H1 (cell line): ENCODE data around the gene ANKRD13B. TPM values are rescaled to one million over a fixed set of nuclear protein-coding genes. Genes with fewer than 3 reads are reported as not detected.

Experiments
- ASH2L ChIP-seq: fragments of 200-600, 300-600 bp; sonication (generic); IDR thresholded peaks from one replicate; pipeline ENCODE4 v1.7.1; 2017; ENCODE audit warnings: low read length
- CBX5 ChIP-seq: fragments of 300-800, 300-1000 bp; sonication (generic); IDR thresholded peaks from 2 replicates; pipeline ENCODE4 v1.7.1; 2016; ENCODE audit warnings: antibody characterized with exemption, low read length, low read depth
- CBX8 ChIP-seq: fragments of 300-800, 300-1000 bp; sonication (generic); IDR thresholded peaks from 2 replicates; pipeline ENCODE4 v1.7.1; 2016; ENCODE audit warnings: low read depth, low read length, borderline replicate concordance
- JUN ChIP-seq: IDR thresholded peaks from 2 replicates; pipeline ENCODE4 v1.6.1; 2011; ENCODE audit warnings: low read depth, mild to moderate bottlenecking, improper control_type of control experiment, low read length
- RFX5 ChIP-seq: IDR thresholded peaks from 2 replicates; pipeline ENCODE4 v1.6.1; 2011; ENCODE audit warnings: low read depth, low read length, improper control_type of control experiment, borderline replicate concordance
- RNF2 ChIP-seq: fragments of 200-900, 300-1000 bp; sonication (generic); IDR thresholded peaks from 2 replicates; pipeline ENCODE4 v1.7.1; 2016; ENCODE audit warnings: borderline replicate concordance, low read depth, mild to moderate bottlenecking, antibody characterized with exemption, low read length; ENCODE audit not compliant: poor library complexity, severe bottlenecking; ENCODE audit errors: missing control alignments
- RXRA ChIP-seq: IDR thresholded peaks from 2 replicates; pipeline ENCODE4 v1.6.1; 2011; ENCODE audit warnings: low read depth, mild to moderate bottlenecking, low read length, moderate library complexity; ENCODE audit not compliant: insufficient read depth
- SIRT6 ChIP-seq: IDR thresholded peaks from one replicate; pipeline ENCODE4 v1.7.1; 2012; ENCODE audit warnings: low read length, inconsistent platforms
- SIX5 ChIP-seq: IDR thresholded peaks from 2 replicates; pipeline ENCODE4 v1.6.1; 2011; ENCODE audit warnings: mild to moderate bottlenecking, low read depth, low read length
- SP4 ChIP-seq: IDR thresholded peaks from 2 replicates; pipeline ENCODE4 v1.6.1; 2012; ENCODE audit warnings: low read length, inconsistent platforms
- TAF7 ChIP-seq: optimal IDR thresholded peaks from 2 replicates; pipeline ENCODE3; 2011; ENCODE audit warnings: low read depth, mild to moderate bottlenecking, inconsistent platforms, low read length, moderate library complexity, borderline replicate concordance
- YY1 ChIP-seq: IDR thresholded peaks from 2 replicates; pipeline ENCODE4 v1.6.1; 2011; ENCODE audit warnings: low read depth, mild to moderate bottlenecking, low read length
- polyA plus RNA-seq, 7 experiments: library from polyadenylated mRNA; depleted of rRNA in 3 of 7; stranded (reverse) in 5 of 7; unstranded in 2 of 7; fragments of >200 nt in 5 of 7; fragments of 200-250 nt in 2 of 7; gene quantifications; 1 replicate in 5 of 7; 2 replicates in 1 of 7; 4 replicates in 1 of 7; pipeline versions ENCODE4 v1.2.1 to v1.2.3, GENCODE V29; 2011 to 2013; ENCODE audit warnings: missing spikeins in 2 of 7, mixed read lengths in 2 of 7
- total RNA-seq: library from RNA; stranded (reverse); fragmentation: NEBNext Ultra II Directional; extraction: Animal tissue kit (Norgen Biotek cat#: 25700); gene quantifications from 2 replicates; pipeline ENCODE4 v1.2.1, GENCODE V29; 2021
- TF ChIP-seq, protein P1 (sequence below): fragments of 300-600 bp; sonication (generic); IDR thresholded peaks from 2 replicates; pipeline ENCODE4 v1.7.1; 2012; ENCODE audit warnings: low read length, moderate library complexity, mild to moderate bottlenecking, inconsistent platforms; ENCODE audit not compliant: insufficient replicate concordance

ANKRD13B gene
- total and polyA plus RNA-seq, 2 of the 8 experiments (the other 6 are each of a cell fraction or from before 2014, with no cell fraction given), result 16.4 to 48.5 TPM

DNA sequence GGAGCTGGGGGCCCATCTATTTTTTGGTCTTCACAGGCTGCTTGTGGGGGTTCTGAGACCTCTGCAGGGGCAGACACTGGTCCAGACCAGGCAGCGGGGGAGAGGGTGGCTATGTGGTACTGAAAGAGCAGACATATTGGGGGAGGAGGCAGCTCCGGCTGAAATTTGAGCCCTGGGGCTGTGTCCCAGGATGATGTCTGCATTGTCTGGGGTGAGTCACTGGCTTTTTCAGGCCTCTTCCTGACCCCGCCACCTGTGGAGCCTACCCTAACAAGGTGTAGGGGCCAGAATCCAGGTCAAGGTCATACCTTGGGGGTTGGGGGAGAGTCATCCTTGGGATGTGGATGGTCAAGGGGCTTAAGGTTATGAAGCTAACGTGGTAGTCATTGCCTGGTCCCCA, 27.3 kb downstream of the ANKRD13B start (continued):
- TF ChIP-seq SIRT6 (no peak), RXRA (peak; percentile 86; the same call in 1 of the 2 replicates), CBX5 (no peak), RNF2 (no peak), SIX5 (no peak), YY1 (peak; percentile 84), TAF7 (no peak), CBX8 (no peak), JUN (no peak), RFX5 (no peak), SP4 (no peak), ASH2L (no peak)
- TF ChIP-seq, protein P1, sequence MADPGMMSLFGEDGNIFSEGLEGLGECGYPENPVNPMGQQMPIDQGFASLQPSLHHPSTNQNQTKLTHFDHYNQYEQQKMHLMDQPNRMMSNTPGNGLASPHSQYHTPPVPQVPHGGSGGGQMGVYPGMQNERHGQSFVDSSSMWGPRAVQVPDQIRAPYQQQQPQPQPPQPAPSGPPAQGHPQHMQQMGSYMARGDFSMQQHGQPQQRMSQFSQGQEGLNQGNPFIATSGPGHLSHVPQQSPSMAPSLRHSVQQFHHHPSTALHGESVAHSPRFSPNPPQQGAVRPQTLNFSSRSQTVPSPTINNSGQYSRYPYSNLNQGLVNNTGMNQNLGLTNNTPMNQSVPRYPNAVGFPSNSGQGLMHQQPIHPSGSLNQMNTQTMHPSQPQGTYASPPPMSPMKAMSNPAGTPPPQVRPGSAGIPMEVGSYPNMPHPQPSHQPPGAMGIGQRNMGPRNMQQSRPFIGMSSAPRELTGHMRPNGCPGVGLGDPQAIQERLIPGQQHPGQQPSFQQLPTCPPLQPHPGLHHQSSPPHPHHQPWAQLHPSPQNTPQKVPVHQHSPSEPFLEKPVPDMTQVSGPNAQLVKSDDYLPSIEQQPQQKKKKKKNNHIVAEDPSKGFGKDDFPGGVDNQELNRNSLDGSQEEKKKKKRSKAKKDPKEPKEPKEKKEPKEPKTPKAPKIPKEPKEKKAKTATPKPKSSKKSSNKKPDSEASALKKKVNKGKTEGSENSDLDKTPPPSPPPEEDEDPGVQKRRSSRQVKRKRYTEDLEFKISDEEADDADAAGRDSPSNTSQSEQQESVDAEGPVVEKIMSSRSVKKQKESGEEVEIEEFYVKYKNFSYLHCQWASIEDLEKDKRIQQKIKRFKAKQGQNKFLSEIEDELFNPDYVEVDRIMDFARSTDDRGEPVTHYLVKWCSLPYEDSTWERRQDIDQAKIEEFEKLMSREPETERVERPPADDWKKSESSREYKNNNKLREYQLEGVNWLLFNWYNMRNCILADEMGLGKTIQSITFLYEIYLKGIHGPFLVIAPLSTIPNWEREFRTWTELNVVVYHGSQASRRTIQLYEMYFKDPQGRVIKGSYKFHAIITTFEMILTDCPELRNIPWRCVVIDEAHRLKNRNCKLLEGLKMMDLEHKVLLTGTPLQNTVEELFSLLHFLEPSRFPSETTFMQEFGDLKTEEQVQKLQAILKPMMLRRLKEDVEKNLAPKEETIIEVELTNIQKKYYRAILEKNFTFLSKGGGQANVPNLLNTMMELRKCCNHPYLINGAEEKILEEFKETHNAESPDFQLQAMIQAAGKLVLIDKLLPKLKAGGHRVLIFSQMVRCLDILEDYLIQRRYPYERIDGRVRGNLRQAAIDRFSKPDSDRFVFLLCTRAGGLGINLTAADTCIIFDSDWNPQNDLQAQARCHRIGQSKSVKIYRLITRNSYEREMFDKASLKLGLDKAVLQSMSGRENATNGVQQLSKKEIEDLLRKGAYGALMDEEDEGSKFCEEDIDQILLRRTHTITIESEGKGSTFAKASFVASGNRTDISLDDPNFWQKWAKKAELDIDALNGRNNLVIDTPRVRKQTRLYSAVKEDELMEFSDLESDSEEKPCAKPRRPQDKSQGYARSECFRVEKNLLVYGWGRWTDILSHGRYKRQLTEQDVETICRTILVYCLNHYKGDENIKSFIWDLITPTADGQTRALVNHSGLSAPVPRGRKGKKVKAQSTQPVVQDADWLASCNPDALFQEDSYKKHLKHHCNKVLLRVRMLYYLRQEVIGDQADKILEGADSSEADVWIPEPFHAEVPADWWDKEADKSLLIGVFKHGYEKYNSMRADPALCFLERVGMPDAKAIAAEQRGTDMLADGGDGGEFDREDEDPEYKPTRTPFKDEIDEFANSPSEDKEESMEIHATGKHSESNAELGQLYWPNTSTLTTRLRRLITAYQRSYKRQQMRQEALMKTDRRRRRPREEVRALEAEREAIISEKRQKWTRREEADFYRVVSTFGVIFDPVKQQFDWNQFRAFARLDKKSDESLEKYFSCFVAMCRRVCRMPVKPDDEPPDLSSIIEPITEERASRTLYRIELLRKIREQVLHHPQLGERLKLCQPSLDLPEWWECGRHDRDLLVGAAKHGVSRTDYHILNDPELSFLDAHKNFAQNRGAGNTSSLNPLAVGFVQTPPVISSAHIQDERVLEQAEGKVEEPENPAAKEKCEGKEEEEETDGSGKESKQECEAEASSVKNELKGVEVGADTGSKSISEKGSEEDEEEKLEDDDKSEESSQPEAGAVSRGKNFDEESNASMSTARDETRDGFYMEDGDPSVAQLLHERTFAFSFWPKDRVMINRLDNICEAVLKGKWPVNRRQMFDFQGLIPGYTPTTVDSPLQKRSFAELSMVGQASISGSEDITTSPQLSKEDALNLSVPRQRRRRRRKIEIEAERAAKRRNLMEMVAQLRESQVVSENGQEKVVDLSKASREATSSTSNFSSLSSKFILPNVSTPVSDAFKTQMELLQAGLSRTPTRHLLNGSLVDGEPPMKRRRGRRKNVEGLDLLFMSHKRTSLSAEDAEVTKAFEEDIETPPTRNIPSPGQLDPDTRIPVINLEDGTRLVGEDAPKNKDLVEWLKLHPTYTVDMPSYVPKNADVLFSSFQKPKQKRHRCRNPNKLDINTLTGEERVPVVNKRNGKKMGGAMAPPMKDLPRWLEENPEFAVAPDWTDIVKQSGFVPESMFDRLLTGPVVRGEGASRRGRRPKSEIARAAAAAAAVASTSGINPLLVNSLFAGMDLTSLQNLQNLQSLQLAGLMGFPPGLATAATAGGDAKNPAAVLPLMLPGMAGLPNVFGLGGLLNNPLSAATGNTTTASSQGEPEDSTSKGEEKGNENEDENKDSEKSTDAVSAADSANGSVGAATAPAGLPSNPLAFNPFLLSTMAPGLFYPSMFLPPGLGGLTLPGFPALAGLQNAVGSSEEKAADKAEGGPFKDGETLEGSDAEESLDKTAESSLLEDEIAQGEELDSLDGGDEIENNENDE, result no peak
